ENCODE measurements around the gene ZNF668. TPM values are rescaled to one million over a fixed set of nuclear protein-coding genes. Genes with fewer than 3 reads are reported as not detected.
"Not testable (repeated sequence)": the region's sequence is repeated elsewhere in the genome, so short reads cannot be mapped to it uniquely, and the experiment has no call there.

Gene ZNF668
- total RNA-seq, 1 donor from 2014 or later, result 15.6 TPM

DNA sequence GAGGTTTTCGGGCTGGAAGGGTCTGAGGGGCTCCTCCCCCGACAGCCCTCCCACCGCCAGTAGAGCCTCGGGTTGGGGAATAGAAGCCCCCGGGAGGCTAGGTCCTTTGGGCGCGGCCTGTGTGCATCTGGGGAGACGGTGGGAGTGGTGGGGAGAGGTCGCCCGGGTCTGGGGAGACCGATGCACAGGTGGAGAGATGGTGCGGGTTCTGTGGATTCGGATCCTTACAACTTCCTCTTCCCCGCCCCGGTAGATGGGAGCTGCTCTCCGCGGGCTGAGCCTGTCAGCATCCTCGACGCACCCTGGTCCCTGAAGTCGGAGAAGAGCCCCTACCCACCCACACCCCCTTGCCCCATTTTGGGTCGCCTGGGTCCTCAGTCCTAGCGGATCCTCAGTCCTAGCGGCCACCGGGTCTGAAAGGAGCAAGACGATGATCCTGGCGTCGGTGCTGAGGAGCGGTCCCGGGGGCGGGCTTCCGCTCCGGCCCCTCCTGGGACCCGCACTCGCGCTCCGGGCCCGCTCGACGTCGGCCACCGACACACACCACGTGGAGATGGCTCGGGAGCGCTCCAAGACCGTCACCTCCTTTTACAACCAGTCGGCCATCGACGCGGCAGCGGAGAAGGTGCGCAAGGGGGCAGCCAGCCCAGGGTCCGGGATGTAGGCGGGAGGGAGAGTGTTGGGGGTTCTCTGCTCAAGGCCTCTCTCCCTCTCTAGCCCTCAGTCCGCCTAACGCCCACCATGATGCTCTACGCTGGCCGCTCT, 34.9 kb upstream of the ZNF668 start:
- peaks cover 24% of the 10 kb centered on the region for H3K4me1 Mint-ChIP-seq
- H3K36me3 Mint-ChIP-seq (ENCODE audit: low read depth), result peaks cover 30% of the 10 kb centered on the region
- intact Hi-C loops (cut with micrococcal nuclease), result loop anchor here (2.0 to 10.0 kb wide), 5 partner anchors 14 to 346 kb away; partner anchors contain the start of genes ARMC5, STX4, VKORC1 and ZNF646
- peak overlapping the region; percentile 51 for H3K27ac Mint-ChIP-seq
- H3K4me3 Mint-ChIP-seq, result peak overlapping the region; percentile 80
- no peak for DNase-seq
- no peaks in the 10 kb centered on the region for H3K27me3 Mint-ChIP-seq
- no peaks in the 10 kb centered on the region for H3K9me3 Mint-ChIP-seq

DNA sequence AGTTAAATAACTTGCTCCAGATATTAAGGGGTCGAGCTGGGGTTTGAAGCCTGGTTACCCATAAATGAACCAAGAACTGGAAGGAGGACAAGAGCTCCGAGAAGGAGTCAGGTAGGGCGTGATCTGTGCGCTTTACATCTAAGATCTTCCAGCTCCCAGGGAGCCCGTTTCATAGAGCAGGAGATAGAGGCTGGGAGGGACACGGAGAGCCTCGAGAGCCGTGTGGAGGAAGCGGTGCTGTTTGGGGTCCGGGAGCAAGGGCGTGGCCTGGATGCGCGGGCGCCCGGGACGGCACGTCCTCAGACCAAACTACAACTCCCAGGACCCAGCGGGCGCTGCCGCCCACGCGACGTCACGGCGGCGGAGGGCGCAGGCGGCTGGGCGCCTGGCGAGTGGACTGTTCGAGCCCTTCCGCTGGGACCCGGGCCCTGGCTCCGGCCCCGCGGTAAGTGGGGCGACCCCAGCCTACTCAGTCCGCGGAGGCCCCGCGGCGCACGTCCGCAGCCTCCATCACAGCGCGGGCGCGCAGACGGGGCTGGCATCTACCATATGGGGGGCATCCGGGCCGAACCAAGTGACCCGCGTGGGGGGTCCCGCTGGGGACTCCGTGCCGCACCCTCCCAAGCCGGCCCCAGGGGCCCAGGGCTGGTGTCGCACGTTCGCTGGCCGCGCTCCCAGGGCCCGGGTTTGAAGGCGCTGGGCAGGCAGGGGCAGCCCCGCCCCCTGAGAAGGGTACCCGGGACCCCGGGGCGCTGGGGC, 34.2 kb upstream of the ZNF668 start, which contains the start of gene BCKDK:
Gene BCKDK (plus strand): TSS at position 352 of the 759 bp plus-strand sequence. CDS start 838 bp downstream, outside the sequence.
- peaks cover 26% of the 10 kb centered on the region for H3K36me3 Mint-ChIP-seq (ENCODE audit: low read depth)
- intact Hi-C loops (cut with micrococcal nuclease), result loop anchor here (2.0 to 10.0 kb wide), 5 partner anchors 13 to 347 kb away; partner anchors contain the start of genes ARMC5, STX4, VKORC1 and ZNF646
- H3K4me3 Mint-ChIP-seq, result peak within 1 kb of the TSS; percentile 92
- H3K9me3 Mint-ChIP-seq, result no peaks in the 10 kb centered on the region
- peak; percentile 93 for DNase-seq
- H3K4me1 Mint-ChIP-seq, result peaks cover 22% of the 10 kb centered on the region
- H3K27me3 Mint-ChIP-seq, result no peaks in the 10 kb centered on the region
- H3K27ac Mint-ChIP-seq, result peak within 1 kb of the TSS; percentile 95

DNA sequence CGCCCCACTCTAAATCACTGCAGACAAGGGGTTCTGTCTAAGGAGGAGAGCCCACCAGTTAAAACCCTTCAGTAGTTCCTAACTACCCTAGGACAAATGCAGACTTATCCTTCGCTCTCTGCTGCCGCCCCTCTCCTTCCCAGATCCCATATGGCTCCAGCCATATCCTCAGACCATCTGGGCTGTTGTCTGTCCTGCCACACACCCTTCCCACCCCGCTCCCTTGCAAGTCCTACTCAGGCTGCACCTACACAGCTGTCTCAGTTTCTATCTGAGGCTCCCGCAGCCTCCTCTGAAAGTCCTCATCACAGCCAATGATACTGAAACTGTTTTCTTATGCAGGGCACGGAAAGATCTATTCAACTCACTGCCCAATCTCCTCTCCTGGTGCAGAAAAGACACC, 33.4 kb upstream of the ZNF668 start:
- Mint-ChIP-seq H3K27me3 (no peaks in the 10 kb centered on the region), H3K4me1 (peaks cover 21% of the 10 kb centered on the region), H3K36me3 (ENCODE audit: low read depth) (peaks cover 23% of the 10 kb centered on the region), H3K9me3 (no peaks in the 10 kb centered on the region), H3K27ac (peak overlapping the region; percentile 95), H3K4me3 (peak overlapping the region; percentile 92)
- intact Hi-C loops (cut with micrococcal nuclease), result loop anchor here (5.0 to 10.0 kb wide), 3 partner anchors 35 to 347 kb away; partner anchors contain the start of genes ARMC5, ZNF646 and ZNF668
- DNase-seq, result peak; percentile 77

DNA sequence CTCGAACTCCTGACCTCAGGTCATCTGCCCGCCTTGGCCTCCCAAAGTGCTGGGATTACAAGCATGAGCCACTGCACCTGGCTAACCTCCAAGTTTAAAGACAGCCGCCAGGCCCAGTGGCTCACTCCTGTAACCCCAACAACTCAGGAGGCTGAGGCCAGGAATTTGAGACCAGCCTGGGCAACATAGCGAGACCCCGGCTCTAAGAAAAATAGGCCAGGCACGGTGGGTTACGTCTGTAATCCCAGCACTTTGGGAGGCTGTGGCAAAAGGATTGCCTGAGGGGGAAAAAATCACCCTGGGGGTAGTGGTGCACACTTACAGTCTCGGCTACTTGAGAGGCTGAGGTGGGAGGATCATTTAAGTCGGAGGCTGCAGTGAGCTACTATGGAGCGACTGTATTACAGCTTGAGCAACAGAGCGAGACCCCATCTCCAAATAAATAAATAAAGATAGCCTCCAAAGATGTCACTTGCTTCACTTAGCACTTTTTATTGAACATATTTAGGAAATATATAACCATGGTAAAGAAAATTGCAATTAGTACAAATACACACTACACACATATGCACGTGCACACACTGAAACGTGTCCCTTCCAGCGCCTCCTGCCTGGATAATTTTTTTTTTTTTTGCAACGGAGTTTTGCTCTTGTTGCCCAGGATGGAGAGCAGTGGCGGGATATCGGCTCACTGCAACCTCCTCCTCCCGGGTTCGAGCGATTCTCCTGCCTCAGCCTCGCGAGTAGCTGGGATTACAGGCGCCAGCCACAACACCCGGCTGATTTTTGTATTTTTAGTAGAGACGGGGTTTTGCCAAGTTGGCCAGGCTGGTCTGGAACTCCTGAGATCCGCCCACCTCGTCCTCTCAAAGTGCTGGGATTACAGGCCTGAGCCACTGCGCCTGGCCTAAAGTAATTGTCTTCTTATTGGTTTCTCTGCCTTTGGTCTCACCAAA, 32.7 kb upstream of the ZNF668 start:
- H3K27me3 Mint-ChIP-seq, result no peaks in the 10 kb centered on the region
- H3K27ac Mint-ChIP-seq, result peak overlapping the region; percentile 95
- DNase-seq, result no peak
- intact Hi-C loops (cut with micrococcal nuclease), result loop anchor here (5.0 to 10.0 kb wide), 3 partner anchors 34 to 348 kb away; partner anchors contain the start of genes ARMC5, ZNF646 and ZNF668
- no peaks in the 10 kb centered on the region for H3K9me3 Mint-ChIP-seq
- H3K36me3 Mint-ChIP-seq (ENCODE audit: low read depth), result peaks cover 22% of the 10 kb centered on the region
- peak overlapping the region; percentile 92 for H3K4me3 Mint-ChIP-seq
- H3K4me1 Mint-ChIP-seq, result peaks cover 20% of the 10 kb centered on the region

DNA sequence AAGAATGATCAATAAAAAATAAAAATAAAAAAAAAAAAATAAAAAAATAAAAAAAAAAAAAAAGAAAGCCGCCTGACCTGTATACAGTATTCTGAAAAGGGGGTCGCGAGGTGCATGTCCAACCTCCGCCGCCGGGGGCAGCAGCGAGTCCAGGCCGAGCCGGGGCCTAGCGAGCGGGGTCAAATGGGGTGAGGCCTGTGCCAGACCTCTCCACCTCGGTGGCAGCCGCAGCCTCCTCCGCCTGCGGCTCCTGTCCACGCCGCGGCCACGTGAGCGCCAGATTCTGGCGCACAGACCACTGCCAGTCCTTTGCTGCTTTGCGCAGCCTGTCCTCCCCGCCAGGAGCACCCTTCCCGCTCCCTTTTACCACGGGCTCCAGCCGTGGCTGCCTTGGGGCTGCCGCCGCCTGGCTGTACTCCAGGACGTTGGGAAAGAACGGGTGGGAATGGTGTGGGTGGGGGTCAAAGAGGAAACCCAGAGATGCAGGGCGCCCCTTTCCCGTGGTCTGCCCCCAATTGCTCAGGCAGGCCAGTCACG, 31.7 kb upstream of the ZNF668 start:
- Mint-ChIP-seq H3K27me3 (no peaks in the 10 kb centered on the region), H3K36me3 (ENCODE audit: low read depth) (peaks cover 13% of the 10 kb centered on the region), H3K9me3 (no peaks in the 10 kb centered on the region), H3K27ac (peak overlapping the region; percentile 72), H3K4me3 (peak overlapping the region; percentile 51), H3K4me1 (peaks cover 20% of the 10 kb centered on the region)
- intact Hi-C loops (cut with micrococcal nuclease), result loop anchor here (5.0 to 10.0 kb wide), 3 partner anchors 33 to 349 kb away; partner anchors contain the start of genes ARMC5, ZNF646 and ZNF668
- DNase-seq, result peak; percentile 95

DNA sequence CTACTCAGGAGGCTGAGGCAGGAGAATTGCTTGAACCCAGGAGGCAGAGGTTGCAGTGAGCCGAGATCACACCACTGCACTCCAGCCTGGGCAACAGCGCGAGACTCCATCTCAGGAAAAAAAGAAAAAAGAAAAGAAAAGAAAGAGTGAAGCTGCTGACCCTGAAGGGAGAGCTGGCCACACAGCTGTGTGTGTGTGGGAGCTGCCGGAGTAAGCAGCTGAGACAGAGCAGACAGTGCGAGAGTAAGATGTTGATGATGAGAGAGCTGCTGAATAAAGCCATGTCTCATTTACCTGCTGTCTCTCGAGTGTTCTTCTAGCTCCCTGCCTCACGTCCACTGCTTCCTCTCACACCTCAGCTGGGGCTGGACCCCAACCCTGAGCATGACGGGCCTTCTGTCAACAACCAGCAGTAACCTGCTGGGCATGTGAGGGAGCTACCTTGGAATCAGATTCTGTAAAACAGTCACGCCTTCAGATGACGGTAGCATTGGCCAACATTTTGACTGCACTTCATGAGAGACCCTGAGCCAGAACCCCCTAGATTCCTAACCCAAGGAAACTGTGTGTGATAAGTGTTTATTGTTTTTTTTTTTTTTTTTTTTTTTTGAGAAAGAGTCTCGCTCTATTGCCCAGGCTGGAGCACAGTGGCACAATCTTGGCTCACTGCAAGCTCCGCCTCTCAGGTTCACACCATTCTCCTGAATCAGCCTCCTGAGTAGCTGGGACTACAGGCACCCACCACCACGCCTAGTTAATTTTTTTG, 27.0 kb upstream of the ZNF668 start:
- not testable (repeated sequence) for H3K36me3 Mint-ChIP-seq (ENCODE audit: low read depth); H3K4me3 Mint-ChIP-seq; H3K9me3 Mint-ChIP-seq; H3K4me1 Mint-ChIP-seq; H3K27me3 Mint-ChIP-seq; DNase-seq; H3K27ac Mint-ChIP-seq
- intact Hi-C loops (cut with micrococcal nuclease), result loop anchor here (10.0 kb wide), 1 partner anchor 354 kb away; the partner anchor contains the start of gene ARMC5

DNA sequence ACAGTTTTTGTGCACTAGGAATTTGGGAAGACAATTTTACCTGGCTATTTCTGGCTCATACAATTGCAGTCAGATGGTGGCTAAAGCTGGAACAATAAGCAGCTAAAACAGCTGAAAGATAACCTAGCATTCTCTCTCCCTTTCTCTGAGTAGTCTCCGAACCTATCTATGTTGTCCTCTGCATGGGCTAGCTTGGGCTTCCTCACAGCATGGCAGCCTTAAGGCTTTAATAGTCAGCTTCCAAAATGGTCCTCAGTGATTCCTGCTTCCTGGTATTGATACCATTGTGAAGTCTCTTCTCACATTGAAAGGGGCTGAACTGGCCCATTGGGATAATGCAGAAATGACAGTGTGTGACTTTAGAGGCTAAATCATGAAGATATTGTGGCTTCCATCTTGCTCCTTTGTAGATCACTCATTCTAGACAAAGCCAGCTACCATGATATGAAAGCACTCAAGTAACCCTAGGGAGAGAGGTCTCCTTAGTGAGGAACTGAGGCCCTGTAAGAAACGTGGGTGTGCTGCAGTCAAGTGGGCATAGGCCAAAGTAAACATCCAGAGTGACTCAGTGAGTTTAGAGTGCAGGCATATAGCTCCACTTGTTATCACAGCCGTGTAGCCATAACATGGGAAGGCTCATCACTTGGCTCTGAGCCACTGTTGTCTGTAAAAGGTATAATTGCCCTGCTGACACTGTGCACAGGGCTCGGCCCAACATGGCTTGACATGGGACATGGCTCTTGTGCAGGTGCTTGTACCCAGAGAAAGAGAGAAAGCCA, 26.0 kb upstream of the ZNF668 start:
- no peak overlapping the region for H3K27ac Mint-ChIP-seq

DNA sequence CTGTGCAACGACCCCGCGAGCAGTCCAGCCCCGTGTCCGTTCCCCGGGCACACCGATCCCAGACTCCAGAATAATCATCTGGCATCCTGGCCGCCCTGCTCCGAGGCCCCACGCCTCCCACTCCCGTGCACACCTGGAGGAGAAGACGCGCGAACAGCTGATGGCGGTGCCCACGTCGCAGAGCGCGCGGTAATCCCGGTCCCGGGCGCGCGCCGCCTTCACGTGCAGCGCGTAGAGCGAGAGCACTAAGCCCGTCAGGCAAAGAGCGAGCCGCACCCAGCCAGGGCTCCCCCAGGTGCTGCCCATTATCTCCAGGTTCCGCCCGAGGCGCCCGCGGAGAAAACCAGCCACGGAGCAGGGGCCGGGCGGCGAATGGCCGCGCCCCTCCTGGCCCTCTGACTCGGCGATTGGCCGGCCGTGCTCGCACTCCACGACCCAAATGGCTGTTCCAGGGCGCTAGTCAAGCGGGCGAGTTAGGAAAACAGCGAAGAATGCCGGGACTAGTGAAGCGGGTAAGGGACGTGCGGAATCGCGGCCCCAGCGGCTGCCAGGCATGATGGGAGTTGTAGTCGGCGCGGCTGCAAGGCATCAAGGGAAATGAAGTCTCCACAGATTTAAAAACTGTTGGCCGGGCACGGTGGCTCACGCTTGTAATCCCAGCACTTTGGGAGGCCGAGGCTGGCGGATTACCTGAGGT, 20.5 kb upstream of the ZNF668 start, which contains the start of gene VKORC1:
Gene VKORC1 (minus strand): TSS at position 374 of the 697 bp plus-strand sequence. CDS start 68 bp downstream, at position 306.
- intact Hi-C loops (cut with micrococcal nuclease), result loop anchor here (1.0 to 2.0 kb wide), 6 partner anchors 14 to 171 kb away; partner anchors contain the start of genes BCKDK, FBXL19, FUS and STX4
- Mint-ChIP-seq H3K36me3 (ENCODE audit: low read depth) (peaks cover 17% of the 10 kb centered on the region), H3K4me3 (peak within 1 kb of the TSS; percentile 95), H3K4me1 (peaks cover 23% of the 10 kb centered on the region), H3K9me3 (no peaks in the 10 kb centered on the region), H3K27ac (peak within 1 kb of the TSS; percentile 94), H3K27me3 (no peaks in the 10 kb centered on the region)
- peak; percentile 96 for DNase-seq

More for the DNA sequence above, 26.0 kb upstream of the ZNF668 start:
- Mint-ChIP-seq H3K9me3 (no peaks in the 10 kb centered on the region), H3K4me3 (no peak overlapping the region), H3K4me1 (peaks cover 8% of the 10 kb centered on the region), H3K36me3 (ENCODE audit: low read depth) (no peaks in the 10 kb centered on the region), H3K27me3 (no peaks in the 10 kb centered on the region)
- no peak for DNase-seq
- intact Hi-C loops (cut with micrococcal nuclease), result loop anchor here (10.0 kb wide), 1 partner anchor 355 kb away; the partner anchor contains the start of gene ARMC5

DNA sequence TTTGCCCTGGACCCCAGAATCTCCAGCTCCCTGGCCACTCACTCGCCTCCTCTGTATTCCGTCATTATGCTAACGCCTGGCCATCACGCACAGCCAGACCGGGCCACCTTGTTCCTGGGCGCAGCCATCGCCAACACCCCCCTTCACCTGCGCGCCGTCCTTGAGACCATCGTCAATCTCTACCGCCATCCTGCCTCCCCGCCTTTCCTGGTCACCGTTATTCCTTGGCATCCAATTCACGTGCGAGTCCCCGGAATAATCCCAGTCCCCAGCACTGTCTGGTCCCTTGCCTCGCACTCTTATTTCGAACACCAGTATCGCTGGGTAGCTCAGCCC, 20.0 kb upstream of the ZNF668 start:
- H3K4me3 Mint-ChIP-seq, result peak overlapping the region; percentile 95

DNA sequence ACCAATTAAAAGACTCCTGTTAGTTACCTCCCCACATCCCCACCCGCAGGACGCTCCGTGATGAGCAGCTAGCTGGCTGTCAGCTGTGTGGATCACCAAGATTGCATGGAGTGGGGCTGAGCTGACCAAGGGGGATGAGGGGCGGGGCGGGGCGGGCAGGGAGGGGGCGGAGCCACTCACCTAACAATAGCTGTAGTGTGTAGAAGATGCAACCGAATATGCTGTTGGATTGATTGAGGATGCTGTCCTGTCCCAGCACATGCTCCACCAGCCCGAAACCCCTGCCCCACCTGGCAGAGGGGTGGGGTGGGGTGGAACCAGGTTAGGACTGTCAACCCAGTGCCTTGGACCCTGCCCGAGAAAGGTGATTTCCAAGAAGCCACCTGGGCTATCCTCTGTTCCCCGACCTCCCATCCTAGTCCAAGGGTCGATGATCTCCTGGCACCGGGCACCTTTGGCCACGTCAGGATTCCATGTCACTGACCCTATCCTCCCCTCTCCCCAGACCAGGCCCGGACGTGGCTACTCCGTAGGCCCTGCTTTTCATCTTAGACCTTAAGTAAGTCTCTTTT, 19.2 kb upstream of the ZNF668 start:
- Mint-ChIP-seq H3K4me3 (peak overlapping the region; percentile 95), H3K36me3 (ENCODE audit: low read depth) (peaks cover 17% of the 10 kb centered on the region), H3K9me3 (no peaks in the 10 kb centered on the region), H3K4me1 (peaks cover 23% of the 10 kb centered on the region), H3K27me3 (no peaks in the 10 kb centered on the region), H3K27ac (no peak overlapping the region)
- DNase-seq, result no peak
- intact Hi-C loops (cut with micrococcal nuclease), result no loop called here

More for the DNA sequence above, 20.0 kb upstream of the ZNF668 start:
- Mint-ChIP-seq H3K4me1 (peaks cover 23% of the 10 kb centered on the region), H3K9me3 (no peaks in the 10 kb centered on the region), H3K36me3 (ENCODE audit: low read depth) (peaks cover 17% of the 10 kb centered on the region), H3K27me3 (no peaks in the 10 kb centered on the region), H3K27ac (peak overlapping the region; percentile 94)
- intact Hi-C loops (cut with micrococcal nuclease), result loop anchor here (1.0 to 2.0 kb wide), 5 partner anchors 15 to 171 kb away; partner anchors contain the start of genes BCKDK, FBXL19, FUS and STX4
- DNase-seq, result peak; percentile 65

DNA sequence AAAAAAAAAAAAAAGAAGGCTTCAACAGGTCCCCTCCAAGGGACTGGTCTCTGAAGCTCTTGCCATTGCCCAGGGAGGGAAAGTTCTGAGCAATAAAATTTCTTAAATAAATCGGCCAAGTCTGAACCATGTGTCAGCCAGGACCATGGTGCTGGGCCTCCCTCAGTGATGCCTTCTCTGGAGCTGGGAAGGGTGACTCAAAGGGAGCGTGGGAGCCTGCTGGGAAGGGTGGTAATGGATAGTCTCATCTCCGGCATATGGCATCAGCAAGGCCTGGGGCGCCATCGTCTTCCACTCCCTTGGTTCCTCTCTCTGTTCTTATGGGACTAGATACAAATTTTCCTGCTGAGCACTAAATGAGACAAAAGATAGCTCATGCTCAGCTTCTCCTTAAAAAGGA, 18.3 kb upstream of the ZNF668 start:
- no peaks in the 10 kb centered on the region for H3K27me3 Mint-ChIP-seq
- peak overlapping the region; percentile 47 for H3K4me3 Mint-ChIP-seq
- no peak overlapping the region for H3K27ac Mint-ChIP-seq
- H3K4me1 Mint-ChIP-seq, result peaks cover 23% of the 10 kb centered on the region
- no peak for DNase-seq
- peaks cover 19% of the 10 kb centered on the region for H3K36me3 Mint-ChIP-seq (ENCODE audit: low read depth)
- intact Hi-C loops (cut with micrococcal nuclease), result no loop called here
- H3K9me3 Mint-ChIP-seq, result no peaks in the 10 kb centered on the region

All from activated CD4-positive, alpha-beta T cell treated with anti-CD3 and anti-CD28 coated beads, Interleukin-2, amount 10 ng/mL, durations not matched to agents 24 days and 14 days (primary cell).